Muscle layer of duodenum (tissue), 2 donors: Measurements from ENCODE around the gene CLTA.
"Not testable (repeated sequence)": the region's sequence is repeated elsewhere in the genome, so short reads cannot be mapped to it uniquely, and the experiment has no call there.

Source experiments
- H3K27ac ChIP-seq: one replicate; pipeline ENCODE4 v1.7.0; 2013; ENCODE audit warnings: mild to moderate bottlenecking, low read length
- H3K27me3 ChIP-seq: one replicate; pipeline ENCODE4 v1.7.0; 2013; ENCODE audit warnings: low read depth, mild to moderate bottlenecking, control low read depth, low read length
- H3K36me3 ChIP-seq, 2 donors: one replicate each; pipeline ENCODE4 v1.7.0; 2013; ENCODE audit warnings: low read length in 2 of 2, control low read depth in 1 of 2, mild to moderate bottlenecking in 1 of 2; ENCODE audit not compliant: insufficient read depth in 2 of 2, control insufficient read depth in 1 of 2
- H3K4me1 ChIP-seq, 2 donors: one replicate each; pipeline ENCODE4 v1.7.0; 2013; ENCODE audit warnings: low read length in 2 of 2, mild to moderate bottlenecking in 2 of 2, control low read depth in 1 of 2, moderate library complexity in 1 of 2; ENCODE audit not compliant: insufficient read depth in 2 of 2, control insufficient read depth in 1 of 2
- H3K4me3 ChIP-seq, 2 donors: one replicate each; pipeline ENCODE4 v1.7.0; 2013; ENCODE audit warnings: low read length in 2 of 2, low read depth in 1 of 2, mild to moderate bottlenecking in 1 of 2
- H3K9me3 ChIP-seq, 2 donors: one replicate each; pipeline ENCODE4 v1.7.0; 2013; ENCODE audit warnings: low read length in 2 of 2, control low read depth in 1 of 2, mild to moderate bottlenecking in 1 of 2; ENCODE audit not compliant: control insufficient read depth in 1 of 2
- donor health status: healthy.

Gene CLTA

GRCh38 chr9:36169708-36170107 is 21.0 kb upstream of the CLTA start:
- Histone ChIP-seq H3K4me1 (peaks cover 0 to 15% of the 10 kb centered on the region in 2 donors), H3K36me3 (no peaks in the 10 kb centered on the region), H3K9me3 (no peaks in the 10 kb centered on the region), H3K4me3 (no peak overlapping the region), H3K27me3 (no peaks in the 10 kb centered on the region), H3K27ac (no peak overlapping the region)

GRCh38 chr9:36170531-36170930 is 20.2 kb upstream of the CLTA start:
- peaks cover 0 to 7% of the 10 kb centered on the region in 2 donors for H3K4me1 ChIP-seq
- H3K9me3 ChIP-seq = no peaks in the 10 kb centered on the region
- no peak overlapping the region for H3K4me3 ChIP-seq
- H3K27ac ChIP-seq = no peak overlapping the region
- H3K36me3 ChIP-seq = no peaks in the 10 kb centered on the region
- no peaks in the 10 kb centered on the region for H3K27me3 ChIP-seq

GRCh38 chr9:36173861-36174260 is 16.9 kb upstream of the CLTA start:
- Histone ChIP-seq H3K4me1 (no peaks in the 10 kb centered on the region), H3K36me3 (no peaks in the 10 kb centered on the region), H3K27ac (no peak overlapping the region), H3K27me3 (no peaks in the 10 kb centered on the region), H3K4me3 (no peak overlapping the region), H3K9me3 (no peaks in the 10 kb centered on the region)

GRCh38 chr9:36174271-36174670 is 16.4 kb upstream of the CLTA start:
- Histone ChIP-seq H3K27ac (no peak overlapping the region), H3K27me3 (no peaks in the 10 kb centered on the region), H3K4me1 (no peaks in the 10 kb centered on the region), H3K9me3 (no peaks in the 10 kb centered on the region), H3K36me3 (no peaks in the 10 kb centered on the region), H3K4me3 (no peak overlapping the region)

GRCh38 chr9:36174731-36175130 is 16.0 kb upstream of the CLTA start:
- Histone ChIP-seq H3K27ac (no peak overlapping the region), H3K36me3 (no peaks in the 10 kb centered on the region), H3K4me3 (no peak overlapping the region), H3K27me3 (no peaks in the 10 kb centered on the region), H3K9me3 (no peaks in the 10 kb centered on the region), H3K4me1 (no peaks in the 10 kb centered on the region)

- not testable (repeated sequence) for H3K36me3 ChIP-seq, H3K4me1 ChIP-seq, H3K4me3 ChIP-seq, H3K27ac ChIP-seq, H3K9me3 ChIP-seq, H3K27me3 ChIP-seq
Observed at GRCh38 chr9:36175209-36175608, 15.5 kb upstream of the CLTA start.

GRCh38 chr9:36176496-36176895 is 14.2 kb upstream of the CLTA start:
- not testable (repeated sequence) for H3K27ac ChIP-seq

GRCh38 chr9:36177571-36177970 is 13.2 kb upstream of the CLTA start:
- Histone ChIP-seq H3K4me1 (no peaks in the 10 kb centered on the region), H3K9me3 (no peaks in the 10 kb centered on the region), H3K27ac (no peak overlapping the region), H3K27me3 (no peaks in the 10 kb centered on the region), H3K36me3 (no peaks in the 10 kb centered on the region), H3K4me3 (no peak overlapping the region)

More at GRCh38 chr9:36176496-36176895, 14.2 kb upstream of the CLTA start:
- H3K27me3 ChIP-seq, H3K36me3 ChIP-seq, H3K9me3 ChIP-seq, H3K4me1 ChIP-seq, H3K4me3 ChIP-seq: not testable (repeated sequence)

GRCh38 chr9:36180243-36180642 is 10.5 kb upstream of the CLTA start:
- not testable (repeated sequence) for H3K4me1 ChIP-seq, H3K27me3 ChIP-seq, H3K36me3 ChIP-seq, H3K27ac ChIP-seq, H3K9me3 ChIP-seq, H3K4me3 ChIP-seq

GRCh38 chr9:36187414-36187813 is 3.3 kb upstream of the CLTA start:
- H3K36me3 ChIP-seq = no peaks in the 10 kb centered on the region
- H3K4me3 ChIP-seq = no peak overlapping the region
- H3K27ac ChIP-seq = no peak overlapping the region
- H3K27me3 ChIP-seq = no peaks in the 10 kb centered on the region
- H3K4me1 ChIP-seq = peaks cover 10 to 11% of the 10 kb centered on the region in 2 donors
- no peaks in the 10 kb centered on the region for H3K9me3 ChIP-seq

GRCh38 chr9:36188212-36188611 is 2.5 kb upstream of the CLTA start:
- no peak overlapping the region for H3K27ac ChIP-seq
- H3K4me3 ChIP-seq = no peak overlapping the region
- peaks cover 16 to 19% of the 10 kb centered on the region in 2 donors for H3K4me1 ChIP-seq
- H3K27me3 ChIP-seq = no peaks in the 10 kb centered on the region
- no peaks in the 10 kb centered on the region for H3K9me3 ChIP-seq
- H3K36me3 ChIP-seq = no peaks in the 10 kb centered on the region

GRCh38 chr9:36189976-36190375 is 745 bp upstream of the CLTA start:
- peak overlapping the region; percentile 93 for H3K27ac ChIP-seq

More at GRCh38 chr9:36189976-36190375, 745 bp upstream of the CLTA start:
- H3K27me3 ChIP-seq = no peaks in the 10 kb centered on the region
- no peaks in the 10 kb centered on the region for H3K36me3 ChIP-seq
- peak overlapping the region; percentile 84 to 95 for H3K4me3 ChIP-seq
- H3K9me3 ChIP-seq = no peaks in the 10 kb centered on the region
- peaks cover 23 to 36% of the 10 kb centered on the region in 2 donors for H3K4me1 ChIP-seq
